ENCODE data around the gene SLC46A3. TPM values are rescaled to one million over a fixed set of nuclear protein-coding genes. Genes with fewer than 3 reads are reported as not detected.
"Not testable (repeated sequence)": the region's sequence is repeated elsewhere in the genome, so short reads cannot be mapped to it uniquely, and the experiment has no call there.

SLC46A3 gene
- total and polyA plus RNA-seq, 2 experiments from 2014 or later: 27.9 to 48.5 TPM

DNA sequence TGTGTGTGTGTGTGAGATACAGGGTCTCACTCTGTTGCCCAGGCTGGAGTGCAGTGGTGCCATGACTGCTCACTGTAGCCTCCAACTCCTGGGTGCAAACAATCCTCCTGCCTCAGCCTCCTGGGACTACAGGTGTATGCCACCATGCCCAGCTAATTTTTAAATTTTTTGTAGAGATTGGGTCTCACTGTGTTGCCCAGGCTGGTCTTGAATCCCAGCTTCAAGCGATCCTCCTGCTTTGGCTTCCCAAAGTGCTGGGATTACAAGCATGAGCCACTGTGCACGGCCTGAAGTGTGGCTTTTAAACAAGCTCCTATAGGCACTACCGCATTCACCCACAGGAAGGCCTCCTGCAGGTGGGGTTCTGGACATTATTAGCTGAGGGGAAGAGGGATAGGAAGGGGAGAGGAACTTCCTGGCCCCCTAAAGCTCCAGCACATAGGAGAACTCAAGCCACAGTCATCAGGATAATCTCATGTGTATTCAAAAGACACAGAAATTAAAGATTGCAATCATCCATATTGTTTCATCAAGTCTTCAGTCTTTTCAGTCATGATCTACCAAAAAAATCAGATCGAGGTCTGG lies 24.8 kb upstream of the SLC46A3 start:
- H3K4me3 ChIP-seq: no peak overlapping the region
- no peaks in the 10 kb centered on the region for H3K36me3 ChIP-seq (replicated peaks; ENCODE audit: insufficient read depth, low read depth)
- H3K79me2 ChIP-seq: no peaks in the 10 kb centered on the region
- no peaks in the 10 kb centered on the region for H3K27me3 ChIP-seq
- no peak for DNase-seq (ENCODE audit: low spot score)
- no peak overlapping the region for H2AFZ ChIP-seq
- no peaks in the 10 kb centered on the region for H4K20me1 ChIP-seq (ENCODE audit: insufficient read depth, poor library complexity, severe bottlenecking)
- H3K4me1 ChIP-seq (ENCODE audit: insufficient read depth): no peaks in the 10 kb centered on the region
- H3K27ac ChIP-seq: no peak overlapping the region
- H3K9me3 ChIP-seq (ENCODE audit: low read depth): no peaks in the 10 kb centered on the region
- H3K4me2 ChIP-seq: no peak overlapping the region
- TF ChIP-seq EZH2phosphoT487 (IDR thresholded peaks at IDR 0.05; ENCODE audit: low read depth, severe bottlenecking, unreplicated experiment) (no peak), EZH2 (IDR thresholded peaks at IDR 0.05; ENCODE audit: borderline replicate concordance) (no peak)
- TF ChIP-seq, protein P1, sequence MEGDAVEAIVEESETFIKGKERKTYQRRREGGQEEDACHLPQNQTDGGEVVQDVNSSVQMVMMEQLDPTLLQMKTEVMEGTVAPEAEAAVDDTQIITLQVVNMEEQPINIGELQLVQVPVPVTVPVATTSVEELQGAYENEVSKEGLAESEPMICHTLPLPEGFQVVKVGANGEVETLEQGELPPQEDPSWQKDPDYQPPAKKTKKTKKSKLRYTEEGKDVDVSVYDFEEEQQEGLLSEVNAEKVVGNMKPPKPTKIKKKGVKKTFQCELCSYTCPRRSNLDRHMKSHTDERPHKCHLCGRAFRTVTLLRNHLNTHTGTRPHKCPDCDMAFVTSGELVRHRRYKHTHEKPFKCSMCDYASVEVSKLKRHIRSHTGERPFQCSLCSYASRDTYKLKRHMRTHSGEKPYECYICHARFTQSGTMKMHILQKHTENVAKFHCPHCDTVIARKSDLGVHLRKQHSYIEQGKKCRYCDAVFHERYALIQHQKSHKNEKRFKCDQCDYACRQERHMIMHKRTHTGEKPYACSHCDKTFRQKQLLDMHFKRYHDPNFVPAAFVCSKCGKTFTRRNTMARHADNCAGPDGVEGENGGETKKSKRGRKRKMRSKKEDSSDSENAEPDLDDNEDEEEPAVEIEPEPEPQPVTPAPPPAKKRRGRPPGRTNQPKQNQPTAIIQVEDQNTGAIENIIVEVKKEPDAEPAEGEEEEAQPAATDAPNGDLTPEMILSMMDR (IDR thresholded peaks at IDR 0.05; ENCODE audit: poor library complexity): no peak
- WGBS (ENCODE audit: low lambda C conversion rate, missing lambda C conversion rate): 84% methylated on average over 4 of the region's 4 CpGs
- H3K9me2 ChIP-seq (replicated peaks; ENCODE audit: insufficient read depth): no peaks in the 10 kb centered on the region

DNA sequence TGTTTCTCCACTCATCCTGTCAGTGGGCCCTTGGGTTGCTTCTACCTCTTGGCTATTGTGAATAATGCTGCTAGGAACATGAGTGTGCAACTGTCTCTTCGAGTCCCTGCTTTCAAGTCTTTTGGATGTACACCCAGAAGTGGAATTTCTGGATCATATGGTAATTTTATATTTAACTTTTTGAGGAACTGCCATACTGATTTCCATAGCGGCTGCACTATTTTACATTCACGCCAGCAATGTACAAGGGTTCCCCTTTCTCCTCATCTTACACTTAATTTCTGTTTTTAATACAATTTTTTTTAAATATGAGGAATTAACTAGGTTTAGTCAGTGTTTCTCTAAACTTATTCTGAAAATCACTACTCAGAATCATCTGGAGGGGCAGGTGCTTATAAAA lies 24.2 kb upstream of the SLC46A3 start:
- Histone ChIP-seq H3K4me2 (no peak overlapping the region), H3K36me3 (replicated peaks; ENCODE audit: insufficient read depth, low read depth) (no peaks in the 10 kb centered on the region), H3K9me3 (ENCODE audit: low read depth) (no peaks in the 10 kb centered on the region), H3K79me2 (no peaks in the 10 kb centered on the region), H3K27ac (no peak overlapping the region), H2AFZ (no peak overlapping the region), H4K20me1 (ENCODE audit: insufficient read depth, poor library complexity, severe bottlenecking) (no peaks in the 10 kb centered on the region), H3K4me1 (ENCODE audit: insufficient read depth) (no peaks in the 10 kb centered on the region), H3K9me2 (replicated peaks; ENCODE audit: insufficient read depth) (no peaks in the 10 kb centered on the region), H3K4me3 (no peak overlapping the region), H3K27me3 (no peaks in the 10 kb centered on the region)
- TF ChIP-seq EZH2phosphoT487 (IDR thresholded peaks at IDR 0.05; ENCODE audit: low read depth, severe bottlenecking, unreplicated experiment): no peak
- TF ChIP-seq, protein P1 (IDR thresholded peaks at IDR 0.05; ENCODE audit: poor library complexity): no peak
- no peak for TF ChIP-seq EZH2 (IDR thresholded peaks at IDR 0.05; ENCODE audit: borderline replicate concordance)
- WGBS (ENCODE audit: low lambda C conversion rate, missing lambda C conversion rate): 95% methylated on average over 3 of the region's 3 CpGs
- DNase-seq (ENCODE audit: low spot score): no peak

DNA sequence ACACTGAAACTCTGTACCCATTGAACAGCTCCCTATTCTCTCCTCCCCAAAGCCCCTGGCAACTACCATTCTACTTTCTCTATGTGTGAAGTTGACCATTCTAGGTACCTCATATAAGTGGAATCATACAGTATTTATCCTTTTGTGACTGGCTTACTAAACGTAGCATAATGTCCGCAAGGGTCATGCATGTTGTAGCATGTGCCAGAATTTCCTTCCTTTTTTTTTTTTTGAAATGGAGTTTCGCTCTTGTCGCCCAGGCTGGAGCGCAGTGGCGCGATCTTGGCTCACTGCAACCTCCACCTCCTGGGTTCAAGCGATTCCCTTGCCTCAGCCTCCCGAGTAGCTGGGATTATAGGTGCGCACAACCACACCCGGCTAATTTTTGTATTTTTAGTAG lies 23.7 kb upstream of the SLC46A3 start:
- not testable (repeated sequence) for H3K27ac ChIP-seq; H3K36me3 ChIP-seq (replicated peaks; ENCODE audit: insufficient read depth, low read depth); DNase-seq (ENCODE audit: low spot score); H3K27me3 ChIP-seq; H3K79me2 ChIP-seq; H3K4me2 ChIP-seq; H3K4me1 ChIP-seq (ENCODE audit: insufficient read depth); H2AFZ ChIP-seq; H3K9me3 ChIP-seq (ENCODE audit: low read depth); H4K20me1 ChIP-seq (ENCODE audit: insufficient read depth, poor library complexity, severe bottlenecking); H3K4me3 ChIP-seq; H3K9me2 ChIP-seq (replicated peaks; ENCODE audit: insufficient read depth)
- 94% methylated on average over 8 of the region's 11 CpGs for WGBS (ENCODE audit: low lambda C conversion rate, missing lambda C conversion rate)

DNA sequence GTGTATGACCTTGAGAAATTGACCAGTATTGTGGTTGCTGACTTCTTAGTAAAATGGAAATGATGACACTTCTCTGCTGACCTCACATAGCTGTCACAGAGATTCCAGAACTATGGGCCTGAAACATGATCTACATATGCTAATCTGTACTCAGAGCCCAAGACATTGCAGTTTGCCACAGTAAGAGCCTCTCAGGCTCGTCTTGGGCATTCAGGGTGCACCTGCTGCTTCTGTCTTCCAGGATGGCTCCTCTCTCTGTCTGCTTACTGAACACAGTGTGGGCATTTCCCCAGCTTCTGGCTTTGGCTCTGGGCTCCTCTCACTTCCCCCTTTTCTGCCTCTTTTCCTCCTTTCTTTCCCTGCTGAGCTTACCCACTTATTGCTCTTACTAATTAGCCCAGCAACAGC lies 22.3 kb upstream of the SLC46A3 start:
- no peaks in the 10 kb centered on the region for H3K36me3 ChIP-seq (replicated peaks; ENCODE audit: insufficient read depth, low read depth)
- H3K27me3 ChIP-seq: no peaks in the 10 kb centered on the region
- no peaks in the 10 kb centered on the region for H4K20me1 ChIP-seq (ENCODE audit: insufficient read depth, poor library complexity, severe bottlenecking)
- no peak overlapping the region for H3K4me3 ChIP-seq
- WGBS (ENCODE audit: low lambda C conversion rate, missing lambda C conversion rate): 43% methylated on average over 1 of the region's 1 CpG
- no peaks in the 10 kb centered on the region for H3K4me1 ChIP-seq (ENCODE audit: insufficient read depth)
- TF ChIP-seq EZH2 (IDR thresholded peaks at IDR 0.05; ENCODE audit: borderline replicate concordance): no peak
- H3K4me2 ChIP-seq: no peak overlapping the region
- DNase-seq (ENCODE audit: low spot score): no peak
- no peaks in the 10 kb centered on the region for H3K9me2 ChIP-seq (replicated peaks; ENCODE audit: insufficient read depth)
- no peak overlapping the region for H3K27ac ChIP-seq
- H2AFZ ChIP-seq: no peak overlapping the region
- no peaks in the 10 kb centered on the region for H3K9me3 ChIP-seq (ENCODE audit: low read depth)
- H3K79me2 ChIP-seq: no peaks in the 10 kb centered on the region

Data from hepatocyte (in vitro differentiated cells).